ENCODE results near the gene ALLC. TPM values are rescaled to one million over a fixed set of nuclear protein-coding genes. Genes with fewer than 3 reads are reported as not detected.
"Not testable (repeated sequence)": the region's sequence is repeated elsewhere in the genome, so short reads cannot be mapped to it uniquely, and the experiment has no call there.

The ALLC gene
- total RNA-seq, 4 donors from 2014 or later = not detected

GRCh38 chr2:3610881-3611505 lies 47.0 kb upstream of the ALLC start:
- Histone ChIP-seq H3K9me3 (no peaks in the 10 kb centered on the region), H3K4me1 (no peaks in the 10 kb centered on the region), H3K27ac (no peak overlapping the region), H3K27me3 (no peaks in the 10 kb centered on the region), H3K4me3 (no peak overlapping the region), H3K36me3 (no peaks in the 10 kb centered on the region)
- intact Hi-C loops (cut with DNase I; ENCODE audit: low total_unique reads) = no loop called here
- no peak for DNase-seq
- TF ChIP-seq POLR2AphosphoS5 (IDR thresholded peaks at IDR 0.05) (no peak), EP300 (IDR thresholded peaks at IDR 0.05; ENCODE audit: low read depth) (no peak), CTCF (IDR thresholded peaks at IDR 0.05) (no peak), POLR2A (IDR thresholded peaks at IDR 0.05) (no peak)
- 84 to 86% methylated on average over 22 to 23 of the region's 23 CpGs for WGBS, 2 donors (ENCODE audit: low coverage in 1 of 2)
- in situ Hi-C loops (cut with MboI; ENCODE audit: low pct_ligation_motif_present in 1 of 4, low pct_unique_long_range_greater_than_20kb in 1 of 4, low sequenced_read_pairs in 3 of 4) = no loop called here

GRCh38 chr2:3611589-3611988 lies 46.4 kb upstream of the ALLC start:
- H3K36me3 ChIP-seq = no peaks in the 10 kb centered on the region
- WGBS, 2 donors (ENCODE audit: low coverage in 1 of 2) = 85 to 100% methylated on average over 1 to 11 of the region's 11 CpGs
- H3K27me3 ChIP-seq = no peaks in the 10 kb centered on the region
- H3K4me3 ChIP-seq = no peak overlapping the region
- H3K27ac ChIP-seq = no peak overlapping the region
- H3K9me3 ChIP-seq = no peaks in the 10 kb centered on the region
- in situ Hi-C loops (cut with MboI; ENCODE audit: low pct_ligation_motif_present in 1 of 4, low pct_unique_long_range_greater_than_20kb in 1 of 4, low sequenced_read_pairs in 3 of 4) (no loop called here), intact Hi-C loops (cut with DNase I; ENCODE audit: low total_unique reads) (no loop called here)
- DNase-seq = no peak
- TF ChIP-seq EP300 (IDR thresholded peaks at IDR 0.05; ENCODE audit: low read depth) (no peak), CTCF (IDR thresholded peaks at IDR 0.05) (no peak), POLR2AphosphoS5 (IDR thresholded peaks at IDR 0.05) (no peak), POLR2A (IDR thresholded peaks at IDR 0.05) (no peak)
- H3K4me1 ChIP-seq = no peaks in the 10 kb centered on the region

- Histone ChIP-seq H3K4me1 (no peaks in the 10 kb centered on the region), H3K9me3 (no peaks in the 10 kb centered on the region), H3K4me3 (no peak overlapping the region), H3K27ac (no peak overlapping the region), H3K27me3 (no peaks in the 10 kb centered on the region), H3K36me3 (no peaks in the 10 kb centered on the region)
- WGBS, 2 donors (ENCODE audit: low coverage in 1 of 2) = 89% methylated on average over 29 of the region's 29 CpGs; no CpG with 5 or more reads in 1 of the 2 donors
- no peak for TF ChIP-seq EP300 (IDR thresholded peaks at IDR 0.05; ENCODE audit: low read depth)
- TF ChIP-seq CTCF (IDR thresholded peaks at IDR 0.05) = no peak
- no peak for TF ChIP-seq POLR2A (IDR thresholded peaks at IDR 0.05)
- TF ChIP-seq POLR2AphosphoS5 (IDR thresholded peaks at IDR 0.05) = no peak
- no peak for DNase-seq
- in situ Hi-C loops (cut with MboI; ENCODE audit: low pct_ligation_motif_present in 1 of 4, low pct_unique_long_range_greater_than_20kb in 1 of 4, low sequenced_read_pairs in 3 of 4) = no loop called here
- intact Hi-C loops (cut with DNase I; ENCODE audit: low total_unique reads) = no loop called here
Observed at GRCh38 chr2:3612639-3613523, 45.1 kb upstream of the ALLC start.

- in situ Hi-C loops (cut with MboI; ENCODE audit: low pct_ligation_motif_present in 1 of 4, low pct_unique_long_range_greater_than_20kb in 1 of 4, low sequenced_read_pairs in 3 of 4) = no loop called here
- 92% methylated on average over 12 of the region's 12 CpGs; no CpG with 5 or more reads in 1 of the 2 donors for WGBS, 2 donors (ENCODE audit: low coverage in 1 of 2)
Observed at GRCh38 chr2:3613524-3613905, 44.5 kb upstream of the ALLC start.

GRCh38 chr2:3614743-3615142 lies 43.3 kb upstream of the ALLC start:
- H3K36me3 ChIP-seq; H3K27me3 ChIP-seq; H3K27ac ChIP-seq; H3K4me3 ChIP-seq; H3K9me3 ChIP-seq; DNase-seq; in situ Hi-C loops (cut with MboI; ENCODE audit: low pct_ligation_motif_present in 1 of 4, low pct_unique_long_range_greater_than_20kb in 1 of 4, low sequenced_read_pairs in 3 of 4); intact Hi-C loops (cut with DNase I; ENCODE audit: low total_unique reads); H3K4me1 ChIP-seq: not testable (repeated sequence)
- 61 to 69% methylated on average over 2 of the region's 2 CpGs for WGBS, 2 donors (ENCODE audit: low coverage in 1 of 2)

More at GRCh38 chr2:3613524-3613905, 44.5 kb upstream of the ALLC start:
- no peak for DNase-seq
- Histone ChIP-seq H3K36me3 (no peaks in the 10 kb centered on the region), H3K27me3 (no peaks in the 10 kb centered on the region), H3K9me3 (no peaks in the 10 kb centered on the region), H3K27ac (no peak overlapping the region), H3K4me1 (no peaks in the 10 kb centered on the region), H3K4me3 (no peak overlapping the region)
- intact Hi-C loops (cut with DNase I; ENCODE audit: low total_unique reads) = no loop called here
- no peak for TF ChIP-seq POLR2AphosphoS5 (IDR thresholded peaks at IDR 0.05)
- TF ChIP-seq EP300 (IDR thresholded peaks at IDR 0.05; ENCODE audit: low read depth) = no peak
- TF ChIP-seq POLR2A (IDR thresholded peaks at IDR 0.05) = no peak
- no peak for TF ChIP-seq CTCF (IDR thresholded peaks at IDR 0.05)

GRCh38 chr2:3615541-3616200 lies 42.3 kb upstream of the ALLC start:
- H3K27ac ChIP-seq; H3K9me3 ChIP-seq; H3K27me3 ChIP-seq; in situ Hi-C loops (cut with MboI; ENCODE audit: low pct_ligation_motif_present in 1 of 4, low pct_unique_long_range_greater_than_20kb in 1 of 4, low sequenced_read_pairs in 3 of 4); H3K4me3 ChIP-seq; intact Hi-C loops (cut with DNase I; ENCODE audit: low total_unique reads); H3K4me1 ChIP-seq; H3K36me3 ChIP-seq; DNase-seq: not testable (repeated sequence)
- 97% methylated on average over 22 of the region's 46 CpGs; no CpG with 5 or more reads in 1 of the 2 donors for WGBS, 2 donors (ENCODE audit: low coverage in 1 of 2)

All from transverse colon (tissue), 4 donors.